Heart left ventricle (tissue), 16 donors: ENCODE measurements around the gene DIRAS2. TPM values are rescaled to one million over a fixed set of nuclear protein-coding genes. Genes with fewer than 3 reads are reported as not detected.

Source experiments
- ATAC-seq, 4 donors: fragments of 200-7000 bp; cut with Tn5 transposase; one replicate each; pipeline ENCODE4 v1.9.1; 2020 to 2022; ENCODE audit warnings: moderate library complexity in 4 of 4, mild to moderate bottlenecking in 3 of 4, moderate number of reproducible peaks in 1 of 4
- DNase-seq, 5 donors: peaks; one replicate each; pipeline ENCODE4 v3.0.0-alpha.2; 2020
- H3K27ac ChIP-seq, 12 donors: fragments of 200-600 bp; sonication (generic) in 4 of 12; one replicate each; pipeline versions ENCODE4 v1.5.0 to v1.8.0; 2016 to 2022; ENCODE audit warnings: mild to moderate bottlenecking in 2 of 12
- H3K27me3 ChIP-seq, 9 donors: fragments of 200-600 bp; sonication (generic) in 2 of 9; one replicate each; pipeline versions ENCODE4 v1.5.1 to v1.8.0; 2016 to 2022; ENCODE audit warnings: mild to moderate bottlenecking in 3 of 9
- H3K36me3 ChIP-seq, 9 donors: fragments of 200-600 bp; sonication (generic) in 2 of 9; one replicate each; pipeline versions ENCODE4 v1.5.0 to v1.8.0; 2018 to 2022; ENCODE audit warnings: mild to moderate bottlenecking in 2 of 9
- H3K4me1 ChIP-seq, 12 donors: fragments of 200-600 bp; sonication (generic) in 4 of 12; one replicate each; pipeline versions ENCODE4 v1.5.0 to v1.8.0; 2016 to 2022; ENCODE audit warnings: mild to moderate bottlenecking in 3 of 12
- H3K4me3 ChIP-seq, 12 donors: fragments of 200-600 bp; sonication (generic) in 4 of 12; one replicate each; pipeline versions ENCODE4 v1.5.0 to v1.8.0; 2017 to 2022; ENCODE audit warnings: mild to moderate bottlenecking in 9 of 12, moderate library complexity in 4 of 12
- H3K9me3 ChIP-seq, 12 donors: fragments of 200-600 bp; sonication (generic) in 4 of 12; one replicate each; pipeline versions ENCODE4 v1.5.0 to v1.8.0; 2016 to 2022; ENCODE audit warnings: mild to moderate bottlenecking in 1 of 12
- CTCF ChIP-seq, 12 donors: fragments of 200-600 bp; sonication (generic) in 4 of 12; IDR thresholded peaks; one replicate each; pipeline versions ENCODE4 v1.5.0 to v1.8.0; 2018 to 2022; ENCODE audit warnings: antibody characterized with exemption in 12 of 12, mild to moderate bottlenecking in 5 of 12
- POLR2A ChIP-seq, 2 donors: fragments of 450-650 bp; IDR thresholded peaks; one replicate each; pipeline ENCODE4 v1.6.1; 2017; ENCODE audit warnings: antibody characterized with exemption in 2 of 2, mild to moderate bottlenecking in 2 of 2, moderate library complexity in 2 of 2
- WGBS, 4 donors: extraction: QIAGEN DNeasy Blood & Tissue Kit in 2 of 4; methylation state at CpG; one replicate each; pipeline versions ENCODE4 v1.1.5 to v1.1.7; 2013 to 2018; 5-methylcytosine and 5-hydroxymethylcytosine counted together
- intact Hi-C, 10 donors: fragments of 100-400 bp; cut with DNase I; formaldehyde crosslinking; loops; one replicate each; pipeline versions ENCODE4 v1.11.1 to v1.14.2; 2022
- long read RNA-seq, 3 donors: library from polyadenylated mRNA; unstranded; transcript quantifications; one replicate each; pipeline ENCODE4 v2.0.0, GENCODE V29; 2020 to 2021
- polyA plus RNA-seq, 2 donors: library from polyadenylated mRNA; stranded (reverse); fragments of 200-250 nt; gene quantifications; one replicate each; pipeline ENCODE4 v1.2.3, GENCODE V29; 2013
- total RNA-seq, 9 donors: library from RNA; depleted of rRNA in 2 of 9; stranded (reverse); fragments of >200 nt in 2 of 9; fragmentation: NEBNext Ultra II Directional in 3 of 9; extraction: Animal tissue kit (Norgen Biotek cat#: 25700) in 3 of 9; gene quantifications; one replicate each; pipeline versions ENCODE4 v1.1.0 to v1.2.4, GENCODE V29; 2016 to 2023
- donor health status: ischemic (EF 13 %, LVEDD 7.1; RV severe dilation, severe dysfunction).
- donor health status: healthy with polysubstance abuse.
- donor health status: DM: no; HTN: yes; CAD: no.
- donor health status: DM: no; HTN: no; CAD: no.
- donor health status: ischemic (EF 25% LVEDD 6.9; RV normal size, moderate dysfunction).
- donor health status: ischemic (EF 25% LVEDD 5.7; RV mildly dilated, moderate dysfunction).
- donor health status: healthy.
- donor health status: DM: yes; HTN: yes; CAD: no.
- donor health status: ischemic (EF 35%, LVEDD 5.7; RV mildly dilated, moderate dysfunction).
- donor health status: nonischemic (EF 11% LVEDD 7.7; RV severe dilation, severe dysfunction).
- donor health status: DM: yes; HTN: yes; CAD: no.
- donor health status: PGD.
- donor health status: ischemic (EF 29% LVEDD 5.4; RV normal size, mild dysfunction).
- donor health status: nonischemic (EF 23%, LVEDD 6.1; RV moderate dilation, normal function).

Gene DIRAS2
- total RNA-seq = under 1 TPM in 4 of 9 donors, not detected in 5; 0.09 to 0.96 (median 0.15) TPM
- not detected for polyA plus RNA-seq
- long read RNA-seq, donor 1 = 0 reads
- long read RNA-seq, donor 2 = 0 reads
- long read RNA-seq, donor 3 = 0 reads

DNA sequence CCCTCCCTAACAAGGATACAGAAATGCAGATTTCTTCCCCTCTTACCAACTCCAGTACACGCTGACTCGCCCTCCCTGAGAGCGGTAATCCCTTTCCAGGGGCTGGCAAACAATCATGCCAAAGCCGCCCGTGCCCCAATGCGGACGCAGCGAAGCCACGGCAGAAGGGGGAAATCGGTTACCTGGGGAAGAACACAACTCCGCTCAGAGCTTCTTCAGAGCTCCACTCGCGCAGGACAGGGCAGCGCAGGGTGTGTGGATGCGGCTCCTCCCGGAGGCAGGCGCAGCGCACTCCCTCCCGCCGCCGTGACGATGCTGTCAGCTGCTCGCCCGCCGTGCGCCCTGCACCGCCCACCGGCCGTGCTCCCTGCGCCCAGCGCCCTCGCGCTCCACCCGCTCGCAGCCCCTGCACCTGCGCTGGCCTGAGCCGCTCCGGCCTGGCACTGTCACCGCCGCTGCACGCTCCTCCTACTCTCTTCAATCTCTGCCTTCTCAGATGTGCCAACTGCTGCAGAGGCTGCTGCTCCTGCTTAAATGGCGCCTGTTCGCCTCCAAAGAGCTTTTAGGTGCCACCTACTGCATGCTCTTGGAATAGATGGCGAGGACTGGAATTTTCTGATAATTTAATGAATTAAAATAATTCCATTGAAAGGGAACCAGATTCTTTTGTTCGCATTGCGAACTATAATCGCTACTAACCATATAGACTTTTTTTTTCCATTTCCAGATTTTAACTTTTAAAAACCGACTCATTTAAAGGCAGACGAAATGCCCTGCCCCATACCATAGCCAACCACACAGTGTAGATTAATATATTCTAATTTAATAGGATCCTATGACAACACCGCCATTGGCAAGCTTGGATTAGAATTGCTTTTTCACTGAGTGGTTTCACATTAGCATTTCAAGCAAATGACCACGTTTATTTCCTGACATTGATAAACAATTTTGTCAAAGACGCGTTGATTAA lies at the start of gene DIRAS2:
Gene DIRAS2, minus strand, starts transcription at position 255 of the 970 bp plus-strand sequence. CDS start 28,997 bp downstream, outside the sequence.
- WGBS, 4 donors = 7 to 11% (median 8%) methylated on average over 37 to 53 of the region's 53 CpGs
- ATAC-seq = peak; percentile 61 to 93 (median 88)
- Histone ChIP-seq H3K27ac (no peak within 1 kb of the TSS), H3K27me3 (peaks cover 0 to 64% (median 6%) of the 10 kb centered on the region in 9 donors), H3K4me3 (peak within 1 kb of the TSS; percentile 10 to 55 (median 46)), H3K4me1 (peaks cover 0 to 10% (median 0%) of the 10 kb centered on the region in 12 donors), H3K36me3 (no peaks in the 10 kb centered on the region), H3K9me3 (no peaks in the 10 kb centered on the region)
- TF ChIP-seq CTCF (IDR thresholded peaks at IDR 0.05) (peak in 9 of 12 donors; percentile 7 to 40 (median 21)), POLR2A (IDR thresholded peaks at IDR 0.05) (no peak)
- intact Hi-C loops = loop anchor here in 1 of 10 donors (10.0 kb wide), 1 partner anchor 1048 kb away; no protein-coding TSS in a partner anchor
- DNase-seq = peak in 4 of 5 donors; percentile 13 to 72 (median 30)

DNA sequence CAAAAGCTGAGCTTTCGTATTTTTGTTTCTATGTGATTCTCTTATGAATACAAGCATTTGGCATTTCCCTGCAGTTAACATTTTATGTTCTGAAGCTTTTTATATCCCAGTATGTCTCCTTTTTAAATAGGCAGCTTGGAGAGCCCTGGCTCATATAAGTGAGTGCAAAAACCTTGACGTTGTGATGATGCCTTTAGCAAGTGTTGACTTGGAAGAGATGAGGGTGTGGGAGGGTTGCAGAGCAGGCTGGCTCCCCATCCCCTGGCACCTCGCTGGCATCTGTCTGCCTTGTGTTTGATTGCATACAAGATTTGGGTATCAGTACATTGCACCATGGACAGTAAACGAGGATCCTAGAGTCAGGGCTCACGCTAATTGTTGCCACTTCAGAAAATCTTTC lies 42.1 kb upstream of the DIRAS2 start:
- Histone ChIP-seq H3K4me1 (no peaks in the 10 kb centered on the region), H3K9me3 (peaks cover 0 to 3% (median 0%) of the 10 kb centered on the region in 12 donors), H3K27me3 (peaks cover 0 to 4% (median 0%) of the 10 kb centered on the region in 9 donors), H3K4me3 (no peak overlapping the region), H3K27ac (no peak overlapping the region), H3K36me3 (no peaks in the 10 kb centered on the region)
- intact Hi-C loops = no loop called here
- WGBS, 4 donors = 68 to 77% (median 70%) methylated on average over 5 of the region's 5 CpGs
- no peak for DNase-seq
- no peak for ATAC-seq
- TF ChIP-seq CTCF (IDR thresholded peaks at IDR 0.05) (no peak), POLR2A (IDR thresholded peaks at IDR 0.05) (no peak)

DNA sequence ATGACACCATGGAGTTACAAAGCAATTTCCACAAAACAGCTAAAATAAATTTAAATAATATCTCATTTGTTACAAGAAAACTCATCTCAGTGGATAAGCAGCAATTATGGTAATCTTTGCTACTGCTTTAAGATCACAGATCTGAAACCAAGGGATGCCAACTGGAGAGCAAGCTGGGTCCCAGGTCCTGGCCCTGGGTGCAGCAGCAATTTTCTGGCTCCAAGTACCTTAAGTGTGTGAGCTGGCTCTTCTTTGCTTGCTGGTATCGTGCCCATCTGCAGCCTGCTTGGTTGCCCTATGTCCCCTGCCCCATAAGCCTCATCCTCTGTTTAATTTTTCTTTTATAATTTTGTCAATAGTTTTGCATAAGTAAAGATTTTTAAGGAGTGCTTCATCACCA lies 41.5 kb upstream of the DIRAS2 start:
- Histone ChIP-seq H3K4me3 (no peak overlapping the region), H3K27ac (no peak overlapping the region), H3K9me3 (peaks cover 0 to 3% (median 0%) of the 10 kb centered on the region in 12 donors), H3K36me3 (no peaks in the 10 kb centered on the region), H3K4me1 (no peaks in the 10 kb centered on the region), H3K27me3 (peaks cover 0 to 4% (median 0%) of the 10 kb centered on the region in 9 donors)
- intact Hi-C loops = no loop called here
- no peak for DNase-seq
- no peak for ATAC-seq
- WGBS, 4 donors = 77 to 88% (median 83%) methylated on average over 1 of the region's 1 CpG
- TF ChIP-seq POLR2A (IDR thresholded peaks at IDR 0.05) (no peak), CTCF (IDR thresholded peaks at IDR 0.05) (no peak)

GRCh38 chr9:90680534-90680933 lies 37.9 kb upstream of the DIRAS2 start:
- Histone ChIP-seq H3K9me3 (no peaks in the 10 kb centered on the region), H3K4me3 (no peak overlapping the region), H3K27me3 (peaks cover 0 to 4% (median 0%) of the 10 kb centered on the region in 9 donors), H3K36me3 (no peaks in the 10 kb centered on the region), H3K27ac (no peak overlapping the region), H3K4me1 (no peaks in the 10 kb centered on the region)
- DNase-seq = no peak
- no peak for ATAC-seq
- intact Hi-C loops = no loop called here
- no peak for TF ChIP-seq POLR2A (IDR thresholded peaks at IDR 0.05)
- no peak for TF ChIP-seq CTCF (IDR thresholded peaks at IDR 0.05)
- 71 to 81% (median 78%) methylated on average over 6 of the region's 6 CpGs for WGBS, 4 donors
